ENCODE data around the gene OR7G2.

OR7G2 gene

GRCh38 chr19:9126900-9127405 lies 19.7 kb upstream of the OR7G2 start, which contains the start of gene OR7G3:
Gene OR7G3 (minus strand): TSS chr19:9126950. CDS start chr19:9126950, 0 bp downstream.
- no peak for DNase-seq (ENCODE audit: insufficient read length, low spot score)
- no peak for FAIRE-seq
- TF ChIP-seq CTCF (IDR thresholded peaks at IDR 0.05; ENCODE audit: insufficient read depth, missing control alignments): no peak

- DNase-seq (ENCODE audit: insufficient read length, low spot score) (no peak), FAIRE-seq (no peak)
- no peak for TF ChIP-seq CTCF (IDR thresholded peaks at IDR 0.05; ENCODE audit: insufficient read depth, missing control alignments)
Observed at GRCh38 chr19:9116547-9116946, 9.3 kb upstream of the OR7G2 start.

GRCh38 chr19:9115307-9115813 lies 8.1 kb upstream of the OR7G2 start, which contains the start of gene OR7G1:
Gene OR7G1 (minus strand): TSS chr19:9115763. CDS start chr19:9115763, 0 bp downstream.
- DNase-seq (ENCODE audit: insufficient read length, low spot score): no peak
- FAIRE-seq: no peak
- no peak for TF ChIP-seq CTCF (IDR thresholded peaks at IDR 0.05; ENCODE audit: insufficient read depth, missing control alignments)

GRCh38 chr19:9109959-9110358 lies 2.7 kb upstream of the OR7G2 start:
- DNase-seq (ENCODE audit: insufficient read length, low spot score): no peak
- no peak for FAIRE-seq

GRCh38 chr19:9086761-9087160 lies 20.5 kb downstream of the OR7G2 start, which contains the start of gene OR1M1:
Gene OR1M1 (plus strand): TSS chr19:9087061. CDS start chr19:9093245, 6,184 bp downstream.
- TF ChIP-seq CTCF (IDR thresholded peaks at IDR 0.05; ENCODE audit: insufficient read depth, missing control alignments): no peak
- no peak for DNase-seq (ENCODE audit: insufficient read length, low spot score)
- no peak for FAIRE-seq

More at GRCh38 chr19:9109959-9110358, 2.7 kb upstream of the OR7G2 start:
- TF ChIP-seq CTCF (IDR thresholded peaks at IDR 0.05; ENCODE audit: insufficient read depth, missing control alignments): no peak

GRCh38 chr19:9078651-9079050 lies 28.6 kb downstream of the OR7G2 start:
- TF ChIP-seq CTCF (IDR thresholded peaks at IDR 0.05; ENCODE audit: insufficient read depth, missing control alignments): no peak
- FAIRE-seq (no peak), DNase-seq (ENCODE audit: insufficient read length, low spot score) (no peak)

GRCh38 chr19:9076901-9077300 lies 30.4 kb downstream of the OR7G2 start:
- FAIRE-seq: no peak
- no peak for DNase-seq (ENCODE audit: insufficient read length, low spot score)
- no peak for TF ChIP-seq CTCF (IDR thresholded peaks at IDR 0.05; ENCODE audit: insufficient read depth, missing control alignments)

Data from D721Med (cell line).